HCT116 (cell line): ENCODE results near the gene FBXO48. TPM values are rescaled to one million over a fixed set of nuclear protein-coding genes. Genes with fewer than 3 reads are reported as not detected.

Source experiments
- ATAC-seq: fragments of 200-7000 bp; cut with Tn5 transposase; 2 replicates; pipeline ENCODE4 v1.9.1; 2020; ENCODE audit warnings: mild to moderate bottlenecking, moderate library complexity
- BruUV-seq: library from RNA; stranded (reverse); fragments of 400-500 nt; replicated peaks from 2 replicates; lab custom pipeline; 2021; lab: Mats Ljungman, UMichigan
- CTCF ChIA-PET: fragments of 300-600 bp; sonication (Branson Sonifier 250); formaldehyde crosslinking; loops from one replicate; lab custom pipeline; 2021; ENCODE audit warnings: antibody characterized with exemption; lab: Charles Lee
- POLR2A ChIA-PET: fragments of 300-600, 350-600 bp; sonication (Branson Sonifier 250); formaldehyde crosslinking; loops from one replicate; lab custom pipeline; 2021; ENCODE audit warnings: antibody characterized with exemption; lab: Charles Lee
- RAD21 ChIA-PET, 2 experiments: fragments of 300-600 bp; sonication (Branson Sonifier 250); formaldehyde crosslinking; loops; one replicate each; lab custom pipeline; 2023; ENCODE audit warnings: low total read pairs in 2 of 2; ENCODE audit not compliant: uncharacterized antibody in 2 of 2, unreplicated experiment in 2 of 2, low non-redundant PET in 1 of 2; lab: Charles Lee
- DNase-seq: peaks from one replicate; pipeline ENCODE4 v3.0.0-alpha.2; 2010; ENCODE audit warnings: low read depth, low spot score
- H2AFZ ChIP-seq: fragments of 200-600 bp; shearing (Covaris generic), sonication (generic); 2 replicates; pipeline ENCODE4 v1.6.1; 2017; ENCODE audit warnings: low read depth, mixed run types, mixed read lengths, antibody characterized with exemption, low read length; ENCODE audit not compliant: poor library complexity, severe bottlenecking
- H3K27ac ChIP-seq: 2 replicates; pipeline ENCODE4 v1.5.1; 2012; ENCODE audit warnings: low read depth, low read length
- H3K27me3 ChIP-seq: fragments of 200-600 bp; sonication (generic); 2 replicates; pipeline ENCODE4 v1.6.1; 2016; ENCODE audit warnings: mixed run types, low read length, mixed read lengths; ENCODE audit not compliant: insufficient read depth
- H3K36me3 ChIP-seq, 2 experiments: fragments of 200-500 bp in 1 of 2; fragments of 200-600 bp in 1 of 2; sonication (Bioruptor generic) in 1 of 2; sonication (generic) in 1 of 2; 2 replicates each; pipeline versions ENCODE4 v1.5.1 to v1.6.1; 2014 to 2016; ENCODE audit warnings: low read length in 2 of 2, inconsistent platforms in 1 of 2, mixed read lengths in 1 of 2, mixed run types in 1 of 2; ENCODE audit not compliant: insufficient read depth in 2 of 2, control insufficient read depth in 1 of 2
- H3K4me1 ChIP-seq, 2 experiments: fragments of 200-600 bp in 1 of 2; sonication (generic) in 1 of 2; 2 replicates each; pipeline versions ENCODE4 v1.5.1 to v1.6.1; 2012 to 2017; ENCODE audit warnings: low read length in 2 of 2, inconsistent platforms in 1 of 2, mild to moderate bottlenecking in 1 of 2, mixed read lengths in 1 of 2, mixed run types in 1 of 2, moderate library complexity in 1 of 2; ENCODE audit not compliant: insufficient read depth in 2 of 2, control insufficient read depth in 1 of 2
- H3K4me2 ChIP-seq: fragments of 200-600 bp; sonication (generic); 2 replicates; pipeline ENCODE4 v1.6.1; 2017; ENCODE audit warnings: mixed run types, low read length, mixed read lengths
- H3K4me3 ChIP-seq, 2 experiments: fragments of 200-600 bp in 1 of 2; sonication (generic) in 1 of 2; replicated peaks in 1 of 2; 2 replicates each; pipeline ENCODE4 v1.5.1; 2011 to 2016; ENCODE audit warnings: low read length in 2 of 2, control low read depth in 1 of 2, low read depth in 1 of 2, mild to moderate bottlenecking in 1 of 2, mixed read lengths in 1 of 2, mixed run types in 1 of 2
- H3K79me2 ChIP-seq: fragments of 200-600 bp; sonication (generic); 2 replicates; pipeline ENCODE4 v1.6.1; 2017; ENCODE audit warnings: mild to moderate bottlenecking, mixed run types, low read length, moderate library complexity, mixed read lengths; ENCODE audit not compliant: insufficient read depth
- H3K9ac ChIP-seq: fragments of 200-600 bp; sonication (generic); 2 replicates; pipeline ENCODE4 v1.6.1; 2016; ENCODE audit warnings: low read length, mixed read lengths
- H3K9me2 ChIP-seq: fragments of 200-600 bp; sonication (generic), shearing (Covaris generic); 2 replicates; pipeline ENCODE4 v1.6.1; 2017; ENCODE audit warnings: mixed run types, mild to moderate bottlenecking, moderate library complexity; ENCODE audit not compliant: insufficient read depth
- H3K9me3 ChIP-seq, 2 experiments: fragments of 200-500 bp in 1 of 2; fragments of 200-600 bp in 1 of 2; sonication (Bioruptor generic) in 1 of 2; sonication (generic) in 1 of 2; 2 replicates each; pipeline ENCODE4 v1.6.1; 2014 to 2017; ENCODE audit warnings: low read length in 2 of 2, mixed read lengths in 2 of 2, inconsistent platforms in 1 of 2, low read depth in 1 of 2, mild to moderate bottlenecking in 1 of 2, mixed run types in 1 of 2, moderate library complexity in 1 of 2; ENCODE audit not compliant: control insufficient read depth in 1 of 2, insufficient read depth in 1 of 2
- H4K20me1 ChIP-seq: fragments of 200-600 bp; sonication (generic), shearing (Covaris generic); 2 replicates; pipeline ENCODE4 v1.6.1; 2017; ENCODE audit warnings: mixed run types, mild to moderate bottlenecking, moderate library complexity; ENCODE audit not compliant: insufficient read depth
- ATF3 ChIP-seq: IDR thresholded peaks from 2 replicates; pipeline ENCODE4 v1.6.1; 2012
- CBX3 ChIP-seq: IDR thresholded peaks from 2 replicates; pipeline ENCODE4 v1.6.1; 2012; ENCODE audit warnings: low read depth
- CTCF ChIP-seq, 3 experiments: fragments of 200-600 bp in 1 of 3; sonication (generic) in 1 of 3; IDR thresholded peaks in 2 of 3; conservative IDR thresholded peaks in 1 of 3; 2 replicates each; pipeline ENCODE4 v1.5.1; 2012 to 2017; ENCODE audit warnings: low read depth in 2 of 3, low read length in 2 of 3, antibody characterized with exemption in 1 of 3, borderline replicate concordance in 1 of 3, control low read depth in 1 of 3, mild to moderate bottlenecking in 1 of 3, mixed read lengths in 1 of 3, mixed run types in 1 of 3, moderate library complexity in 1 of 3; ENCODE audit not compliant: insufficient read depth in 1 of 3
- ELF1 ChIP-seq: IDR thresholded peaks from 2 replicates; pipeline ENCODE4 v1.6.1; 2012; ENCODE audit warnings: low read depth, borderline replicate concordance
- EZH2 ChIP-seq: fragments of 200-600 bp; sonication (generic); IDR thresholded peaks from 2 replicates; pipeline ENCODE4 v1.6.1; 2017; ENCODE audit warnings: antibody characterized with exemption, mixed run types
- EZH2phosphoT487 ChIP-seq: fragments of 200-600 bp; IDR thresholded peaks from 2 replicates; pipeline ENCODE4 v1.6.1; 2018; ENCODE audit warnings: antibody characterized with exemption, borderline replicate concordance
- JUND ChIP-seq: IDR thresholded peaks from 2 replicates; pipeline ENCODE4 v1.6.1; 2012
- MAX ChIP-seq: IDR thresholded peaks from 2 replicates; pipeline ENCODE4 v1.6.1; 2012
- RAD21 ChIP-seq: IDR thresholded peaks from 2 replicates; pipeline ENCODE4 v1.6.1; 2012; ENCODE audit warnings: low read depth, mild to moderate bottlenecking
- REST ChIP-seq: IDR thresholded peaks from 2 replicates; pipeline ENCODE4 v1.6.1; 2012; ENCODE audit warnings: low read depth
- SIN3A ChIP-seq: IDR thresholded peaks from 2 replicates; pipeline ENCODE4 v1.6.1; 2012; ENCODE audit warnings: low read depth
- TCF7L2 ChIP-seq: IDR thresholded peaks from 2 replicates; pipeline ENCODE4 v1.7.0; 2011; ENCODE audit warnings: borderline replicate concordance, inconsistent platforms; ENCODE audit not compliant: insufficient read depth, insufficient read length; ENCODE audit errors: extremely low read depth
- YY1 ChIP-seq: IDR thresholded peaks from 2 replicates; pipeline ENCODE4 v1.6.1; 2011; ENCODE audit warnings: low read length, low read depth, moderate library complexity, mild to moderate bottlenecking; ENCODE audit not compliant: insufficient replicate concordance; ENCODE audit errors: extremely low read depth
- intact Hi-C: fragments of 100-400 bp; cut with micrococcal nuclease; formaldehyde crosslinking; loops from 2 replicates; pipeline ENCODE4 v1.10.0; 2022
- total RNA-seq: library from RNA; stranded (reverse); gene quantifications from one replicate; pipeline ENCODE4 v1.2.1, GENCODE V29; 2021; ENCODE audit not compliant: unreplicated experiment

The FBXO48 gene
- total RNA-seq, 1 experiment from 2014 or later, result 0.91 TPM

GRCh38 chr2:68491582-68491981, 24.5 kb upstream of the FBXO48 start:
- POLR2A ChIA-PET, result no interaction called here
- H2AFZ ChIP-seq, result no peak overlapping the region
- no peaks in the 10 kb centered on the region for H3K27me3 ChIP-seq
- H4K20me1 ChIP-seq, result no peaks in the 10 kb centered on the region
- H3K4me1 ChIP-seq, result no peaks in the 10 kb centered on the region
- no peak for ATAC-seq
- no peak overlapping the region for H3K4me2 ChIP-seq
- RAD21 ChIA-PET, result no interaction called here
- intact Hi-C loops, result no loop called here
- BruUV-seq, result no TSS peak
- no peak for DNase-seq
- H3K4me3 ChIP-seq, result no peak overlapping the region
- H3K36me3 ChIP-seq, result no peaks in the 10 kb centered on the region
- CTCF ChIA-PET, result no interaction called here
- TF ChIP-seq REST (no peak), MAX (no peak), EZH2phosphoT487 (no peak), ELF1 (no peak), CTCF (IDR thresholded peaks at IDR 0.05 in 2 of 3, conservative IDR thresholded peaks at IDR 0.05 in 1 of 3; ENCODE audit: borderline replicate concordance in 1 of 3, insufficient read depth in 1 of 3, low read depth in 2 of 3, low read length in 2 of 3) (no peak), EZH2 (no peak), SIN3A (no peak), YY1 (no peak), JUND (no peak), CBX3 (no peak), RAD21 (no peak), ATF3 (no peak), TCF7L2 (no peak)
- no peaks in the 10 kb centered on the region for H3K79me2 ChIP-seq
- H3K9me2 ChIP-seq, result no peaks in the 10 kb centered on the region
- H3K9ac ChIP-seq, result no peak overlapping the region
- no peak overlapping the region for H3K27ac ChIP-seq
- no peaks in the 10 kb centered on the region for H3K9me3 ChIP-seq
